ENCODE data around the gene SLC38A9. TPM values are rescaled to one million over a fixed set of nuclear protein-coding genes. Genes with fewer than 3 reads are reported as not detected.

Gene SLC38A9
- polyA plus RNA-seq, 1 donor (not counting 4 experiments of a cell fraction or from before 2014, with no cell fraction given) = 43.3 TPM

DNA sequence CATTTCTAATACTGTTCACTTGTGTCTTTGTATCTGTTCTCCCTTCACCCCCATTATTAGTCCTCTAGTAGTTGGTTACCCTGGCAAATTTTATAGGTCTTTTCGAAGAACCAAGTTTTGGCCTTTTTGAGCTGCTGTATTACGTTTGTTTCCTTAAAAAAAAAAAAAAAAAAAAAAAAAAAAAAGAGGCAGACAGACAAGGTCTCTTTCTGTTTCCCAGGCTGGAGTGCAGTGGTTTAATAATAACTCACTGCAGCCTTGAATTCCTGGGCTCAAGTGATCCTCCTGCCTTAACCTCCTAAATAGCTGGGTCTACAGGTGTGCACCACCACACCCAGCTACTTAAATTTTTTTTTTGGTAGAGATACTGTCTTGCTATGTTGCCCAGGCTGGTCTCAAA lies 46.6 kb upstream of the SLC38A9 start:
- Histone ChIP-seq H3K9me3 (ENCODE audit: control insufficient read depth, low read depth, low read length) (no peaks in the 10 kb centered on the region), H3K36me3 (ENCODE audit: control insufficient read depth in 2 of 2, extremely low read depth in 1 of 2, insufficient read depth in 2 of 2, low read length in 2 of 2) (no peaks in the 10 kb centered on the region), H3K27me3 (ENCODE audit: control insufficient read depth, extremely low read depth, insufficient read depth, low read length) (no peaks in the 10 kb centered on the region), H3K27ac (ENCODE audit: control insufficient read depth, insufficient read depth, low read length) (no peak overlapping the region), H3K9me1 (ENCODE audit: control insufficient read depth, extremely low read depth, insufficient read depth, low read length) (no peaks in the 10 kb centered on the region), H3K4me2 (ENCODE audit: control insufficient read depth, extremely low read depth, insufficient read depth, low read depth, low read length) (no peak overlapping the region), H4K20me1 (ENCODE audit: control insufficient read depth, extremely low read depth, insufficient read depth, low read length) (no peaks in the 10 kb centered on the region), H3K9ac (ENCODE audit: control insufficient read depth, extremely low read depth, insufficient read depth, low read length) (no peak overlapping the region), H3K79me2 (ENCODE audit: control insufficient read depth, insufficient read depth, low read length) (no peaks in the 10 kb centered on the region), H2AFZ (ENCODE audit: control insufficient read depth, low read length) (no peak overlapping the region), H3K4me1 (ENCODE audit: control insufficient read depth, extremely low read depth, insufficient read depth, low read length) (no peaks in the 10 kb centered on the region), H3K4me3 (ENCODE audit: control insufficient read depth in 2 of 3, extremely low read depth in 1 of 3, insufficient read depth in 2 of 3, low read depth in 1 of 3, low read length in 3 of 3) (no peak overlapping the region)
- dilution Hi-C loops (cut with MboI; ENCODE audit: extremely low pct_ligation_motif_present, low sequenced_read_pairs) = no loop called here
- FAIRE-seq (no peak), DNase-seq (ENCODE audit: low read depth, low spot score) (no peak)
- TF ChIP-seq EZH2 (IDR thresholded peaks at IDR 0.05; ENCODE audit: low read length) (no peak), CTCF (optimal IDR thresholded peaks at IDR 0.05 in 1 of 3, IDR thresholded peaks at IDR 0.05 in 1 of 3, conservative IDR thresholded peaks at IDR 0.05 in 1 of 3; ENCODE audit: extremely low read depth in 1 of 3, insufficient read depth in 2 of 3, low read length in 3 of 3) (no peak)

DNA sequence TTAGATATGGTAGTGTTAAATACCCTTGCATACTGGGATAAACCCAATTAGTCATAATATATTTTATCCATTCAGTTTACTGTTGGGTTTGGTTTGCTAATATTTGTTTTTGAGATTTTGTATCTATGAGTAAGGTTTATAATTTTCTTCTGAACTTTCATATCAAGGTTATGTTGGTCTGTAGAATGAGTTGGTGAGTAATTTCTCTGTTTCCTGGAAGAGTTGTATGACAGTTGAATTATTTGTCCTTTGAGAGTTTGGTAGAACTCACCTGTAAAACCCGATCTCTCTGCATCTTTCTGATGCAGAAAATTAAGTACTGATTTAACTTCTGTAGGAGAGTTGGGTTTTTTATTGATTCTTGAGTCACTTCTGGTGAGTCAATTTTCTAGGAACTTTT lies 46.1 kb upstream of the SLC38A9 start:
- no peaks in the 10 kb centered on the region for H3K36me3 ChIP-seq (ENCODE audit: control insufficient read depth in 2 of 2, extremely low read depth in 1 of 2, insufficient read depth in 2 of 2, low read length in 2 of 2)
- no peaks in the 10 kb centered on the region for H3K9me3 ChIP-seq (ENCODE audit: control insufficient read depth, low read depth, low read length)
- TF ChIP-seq CTCF (optimal IDR thresholded peaks at IDR 0.05 in 1 of 3, IDR thresholded peaks at IDR 0.05 in 1 of 3, conservative IDR thresholded peaks at IDR 0.05 in 1 of 3; ENCODE audit: extremely low read depth in 1 of 3, insufficient read depth in 2 of 3, low read length in 3 of 3) = no peak
- no peak for TF ChIP-seq EZH2 (IDR thresholded peaks at IDR 0.05; ENCODE audit: low read length)
- H4K20me1 ChIP-seq (ENCODE audit: control insufficient read depth, extremely low read depth, insufficient read depth, low read length) = no peaks in the 10 kb centered on the region
- no peak overlapping the region for H3K9ac ChIP-seq (ENCODE audit: control insufficient read depth, extremely low read depth, insufficient read depth, low read length)
- H3K27ac ChIP-seq (ENCODE audit: control insufficient read depth, insufficient read depth, low read length) = no peak overlapping the region
- H3K79me2 ChIP-seq (ENCODE audit: control insufficient read depth, insufficient read depth, low read length) = no peaks in the 10 kb centered on the region
- H3K27me3 ChIP-seq (ENCODE audit: control insufficient read depth, extremely low read depth, insufficient read depth, low read length) = no peaks in the 10 kb centered on the region
- H3K4me1 ChIP-seq (ENCODE audit: control insufficient read depth, extremely low read depth, insufficient read depth, low read length) = no peaks in the 10 kb centered on the region
- FAIRE-seq (no peak), DNase-seq (ENCODE audit: low read depth, low spot score) (no peak)
- H3K9me1 ChIP-seq (ENCODE audit: control insufficient read depth, extremely low read depth, insufficient read depth, low read length) = no peaks in the 10 kb centered on the region
- no peak overlapping the region for H2AFZ ChIP-seq (ENCODE audit: control insufficient read depth, low read length)
- no peak overlapping the region for H3K4me3 ChIP-seq (ENCODE audit: control insufficient read depth in 2 of 3, extremely low read depth in 1 of 3, insufficient read depth in 2 of 3, low read depth in 1 of 3, low read length in 3 of 3)
- dilution Hi-C loops (cut with MboI; ENCODE audit: extremely low pct_ligation_motif_present, low sequenced_read_pairs) = no loop called here
- no peak overlapping the region for H3K4me2 ChIP-seq (ENCODE audit: control insufficient read depth, extremely low read depth, insufficient read depth, low read depth, low read length)

Data from keratinocyte (primary cell).